ENCODE results near the gene AGBL5.

Gene AGBL5

GRCh38 chr2:27054721-27055120 lies 3.3 kb downstream of the AGBL5 start:
- no peak overlapping the region for H3K27ac ChIP-seq
- TF ChIP-seq CTCF (conservative IDR thresholded peaks at IDR 0.05) = no peak

DNA sequence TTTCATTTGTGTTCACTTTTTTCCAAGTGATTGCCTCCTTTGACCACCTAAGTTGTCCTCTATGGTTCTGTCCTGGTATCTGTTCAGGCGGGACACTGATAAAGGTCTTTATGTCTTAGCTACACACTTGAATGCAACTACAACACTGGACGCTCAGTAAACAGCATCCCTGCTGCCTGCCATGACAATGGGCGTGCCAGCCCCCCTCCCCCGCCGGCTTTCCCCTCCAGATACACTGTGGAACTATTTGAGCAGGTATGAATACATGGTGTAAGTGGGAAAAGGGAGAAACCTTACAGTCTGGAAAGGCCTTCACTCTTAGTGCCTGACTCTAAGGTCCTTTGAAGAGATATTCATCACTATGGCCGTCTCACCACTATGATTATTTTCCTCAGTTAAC lies 5.7 kb downstream of the AGBL5 start:
- H3K27ac ChIP-seq = no peak overlapping the region
- no peak for TF ChIP-seq CTCF (conservative IDR thresholded peaks at IDR 0.05)

- no peak for TF ChIP-seq CTCF (conservative IDR thresholded peaks at IDR 0.05)
- H3K27ac ChIP-seq = no peak overlapping the region
These were observed 6.7 kb downstream of the AGBL5 start for GRCh38 chr2:27058210-27058609.

DNA sequence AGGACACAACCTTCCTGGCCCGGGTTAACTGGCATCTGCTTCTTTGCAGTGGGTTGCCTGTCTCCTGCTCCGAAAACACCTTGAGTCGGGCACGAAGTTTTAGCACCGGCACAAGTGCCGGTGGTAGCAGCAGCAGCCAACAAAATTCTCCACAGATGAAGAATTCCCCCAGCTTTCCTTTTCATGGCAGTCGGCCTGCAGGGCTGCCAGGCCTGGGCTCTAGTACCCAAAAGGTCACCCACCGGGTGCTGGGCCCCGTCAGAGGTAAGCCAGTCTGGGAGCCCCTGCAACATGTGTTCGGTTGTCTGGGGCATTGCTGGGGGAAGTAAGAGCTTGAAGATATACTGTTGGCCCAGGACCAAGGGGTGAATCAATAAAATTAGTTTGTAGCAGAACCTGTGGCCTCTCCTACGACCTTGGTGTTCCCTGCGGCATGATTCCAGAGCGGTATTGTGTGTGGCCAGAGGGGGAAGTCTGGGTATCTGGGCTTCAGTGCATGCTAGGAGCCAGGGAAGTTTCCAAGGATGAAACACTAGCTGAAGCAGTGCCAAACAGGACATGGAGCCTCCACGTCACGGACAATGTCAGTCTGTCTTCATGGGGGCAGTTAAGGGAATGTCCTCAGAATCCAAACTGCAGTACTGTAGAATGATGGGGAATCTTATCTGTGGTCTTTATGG lies 7.8 kb downstream of the AGBL5 start:
- no peak overlapping the region for H3K27ac ChIP-seq
- TF ChIP-seq CTCF (conservative IDR thresholded peaks at IDR 0.05) = no peak

DNA sequence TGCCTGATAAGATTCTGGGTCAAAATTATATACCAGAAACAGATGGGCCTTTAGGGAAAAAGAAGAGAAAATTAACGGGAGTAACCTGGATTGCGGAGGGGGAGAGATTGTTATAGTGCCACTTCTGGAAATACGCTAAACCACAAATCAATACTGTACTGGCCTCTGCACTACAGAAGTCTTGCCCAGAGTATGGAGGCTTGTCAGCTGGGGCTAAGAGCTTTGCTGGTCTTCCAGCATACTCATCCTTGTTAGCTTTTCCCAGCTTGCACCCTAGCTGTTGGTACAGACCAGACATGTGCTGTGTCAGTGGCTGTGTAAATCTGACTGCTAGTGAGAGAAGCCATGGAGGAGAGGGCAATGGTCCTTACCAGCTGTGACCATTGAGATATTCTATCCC lies 8.9 kb downstream of the AGBL5 start:
- H3K27ac ChIP-seq = no peak overlapping the region
- TF ChIP-seq CTCF (conservative IDR thresholded peaks at IDR 0.05) = no peak

GRCh38 chr2:27065128-27065527 lies 13.7 kb downstream of the AGBL5 start:
- H3K27ac ChIP-seq = no peak overlapping the region
- TF ChIP-seq CTCF (conservative IDR thresholded peaks at IDR 0.05) = no peak

DNA sequence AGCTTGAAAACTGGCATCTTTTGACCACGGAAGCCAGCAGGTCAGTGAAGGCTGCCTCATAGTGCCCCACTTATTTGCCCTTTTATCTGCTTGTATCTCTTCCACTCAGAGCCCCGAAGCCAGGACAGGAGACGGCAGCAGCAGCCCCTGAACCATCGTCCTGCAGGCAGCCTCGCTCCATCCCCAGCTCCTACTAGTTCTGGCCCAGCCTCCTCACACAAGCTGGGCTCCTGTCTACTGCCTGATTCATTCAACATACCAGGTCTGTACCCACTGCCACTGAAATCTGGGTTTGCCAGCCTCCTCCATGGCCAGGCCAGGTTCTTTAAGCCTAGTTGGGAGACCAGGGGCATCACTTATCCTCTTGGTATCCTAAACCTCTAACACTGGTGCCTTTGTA lies 15.9 kb downstream of the AGBL5 start:
- TF ChIP-seq CTCF (conservative IDR thresholded peaks at IDR 0.05) = no peak
- no peak overlapping the region for H3K27ac ChIP-seq
